Neural cell (in vitro differentiated cells): ENCODE results near the gene B9D1. TPM values are rescaled to one million over a fixed set of nuclear protein-coding genes. Genes with fewer than 3 reads are reported as not detected.

Experiments
- H2AFZ ChIP-seq: fragments of 200-600, 300-800 bp; sonication (generic), shearing (Covaris generic); 2 replicates; pipeline ENCODE4 v1.6.0; 2014; ENCODE audit warnings: low read depth, mild to moderate bottlenecking, antibody characterized with exemption, low read length, moderate library complexity
- H3F3A ChIP-seq: fragments of 200-600 bp; shearing (Covaris generic); 2 replicates; pipeline ENCODE4 v1.6.1; 2016; ENCODE audit warnings: mild to moderate bottlenecking, moderate library complexity, mixed read lengths, antibody characterized with exemption, low read length; ENCODE audit not compliant: insufficient read depth, poor library complexity, severe bottlenecking
- H3K27ac ChIP-seq: fragments of 200-600, 300-800 bp; sonication (generic), shearing (Covaris generic); 2 replicates; pipeline ENCODE4 v1.5.1; 2014; ENCODE audit warnings: mild to moderate bottlenecking, low read length, moderate library complexity
- H3K27me3 ChIP-seq: fragments of 300-800, 200-600 bp; sonication (generic), shearing (Covaris generic); 2 replicates; pipeline ENCODE4 v1.6.0; 2014; ENCODE audit warnings: mild to moderate bottlenecking, low read depth, low read length, moderate library complexity; ENCODE audit not compliant: insufficient read depth
- H3K36me3 ChIP-seq: fragments of 300-800, 200-600 bp; sonication (generic), shearing (Covaris generic); 2 replicates; pipeline ENCODE4 v1.5.1; 2014; ENCODE audit warnings: mild to moderate bottlenecking, antibody characterized with exemption, low read length, moderate library complexity; ENCODE audit not compliant: insufficient read depth
- H3K4me2 ChIP-seq: fragments of 300-800, 200-600 bp; sonication (generic), shearing (Covaris generic); 2 replicates; pipeline ENCODE4 v1.6.0; 2014; ENCODE audit warnings: mild to moderate bottlenecking, low read length
- H3K4me3 ChIP-seq: fragments of 300-800, 200-600 bp; sonication (generic), shearing (Covaris generic); 2 replicates; pipeline ENCODE4 v1.5.1; 2014; ENCODE audit warnings: mild to moderate bottlenecking, low read length, moderate library complexity
- H3K79me2 ChIP-seq: fragments of 200-600 bp; shearing (Covaris generic); replicated peaks from 2 replicates; pipeline ENCODE4 v1.6.0; 2014; ENCODE audit warnings: mild to moderate bottlenecking, low read length, moderate library complexity; ENCODE audit not compliant: insufficient read depth
- H3K9ac ChIP-seq: fragments of 300-800, 200-600 bp; sonication (generic), shearing (Covaris generic); 2 replicates; pipeline ENCODE4 v1.6.1; 2016; ENCODE audit warnings: mild to moderate bottlenecking, low read length, mixed read lengths
- H3K9me2 ChIP-seq: fragments of 200-600 bp; shearing (Covaris generic); 2 replicates; pipeline ENCODE4 v1.6.1; 2016; ENCODE audit warnings: mild to moderate bottlenecking, low read length, mixed read lengths; ENCODE audit not compliant: insufficient read depth
- H3K9me3 ChIP-seq: fragments of 200-600, 300-800 bp; sonication (generic), shearing (Covaris generic); 2 replicates; pipeline ENCODE4 v1.6.1; 2016; ENCODE audit warnings: mild to moderate bottlenecking, mixed run types, low read length, moderate library complexity, mixed read lengths
- H4K20me1 ChIP-seq: fragments of 200-600 bp; shearing (Covaris generic); 2 replicates; pipeline ENCODE4 v1.6.1; 2016; ENCODE audit warnings: mild to moderate bottlenecking, mixed run types; ENCODE audit not compliant: insufficient read depth
- CTCF ChIP-seq: fragments of 450-650 bp; IDR thresholded peaks from 2 replicates; pipeline ENCODE4 v1.5.1; 2014; ENCODE audit warnings: antibody characterized with exemption, mild to moderate bottlenecking, moderate library complexity; ENCODE audit not compliant: poor library complexity, severe bottlenecking
- EP300 ChIP-seq: fragments of 450-650 bp; conservative IDR thresholded peaks from 2 replicates; pipeline ENCODE4 v1.6.1; 2014; ENCODE audit warnings: antibody characterized with exemption, mild to moderate bottlenecking, moderate library complexity; ENCODE audit not compliant: poor library complexity, severe bottlenecking
- EZH2 ChIP-seq: fragments of 200-600, 300-800 bp; shearing (Covaris generic), sonication (generic); IDR thresholded peaks from 2 replicates; pipeline ENCODE4 v1.6.1; 2014; ENCODE audit warnings: antibody characterized with exemption, low read length, borderline replicate concordance, mild to moderate bottlenecking; ENCODE audit not compliant: insufficient read depth, poor library complexity, severe bottlenecking
- MXI1 ChIP-seq: fragments of 450-650 bp; conservative IDR thresholded peaks from 2 replicates; pipeline ENCODE4 v1.6.1; 2014; ENCODE audit warnings: antibody characterized with exemption, mild to moderate bottlenecking; ENCODE audit not compliant: poor library complexity, severe bottlenecking
- POLR2AphosphoS5 ChIP-seq: IDR thresholded peaks from 2 replicates; pipeline ENCODE4 v1.6.1; 2012
- RAD21 ChIP-seq: fragments of 450-650 bp; conservative IDR thresholded peaks from 2 replicates; pipeline ENCODE4 v1.6.1; 2014; ENCODE audit warnings: antibody characterized with exemption, mild to moderate bottlenecking, moderate library complexity
- REST ChIP-seq: IDR thresholded peaks from 2 replicates; pipeline ENCODE4 v1.6.1; 2012; ENCODE audit warnings: borderline replicate concordance
- SMC3 ChIP-seq: fragments of 450-650 bp; conservative IDR thresholded peaks from 2 replicates; pipeline ENCODE4 v1.6.1; 2014; ENCODE audit warnings: antibody characterized with exemption, mild to moderate bottlenecking, moderate library complexity; ENCODE audit not compliant: poor library complexity
- TAF1 ChIP-seq: IDR thresholded peaks from 2 replicates; pipeline ENCODE4 v1.6.1; 2012; ENCODE audit warnings: low read depth
- polyA plus RNA-seq: library from polyadenylated mRNA; depleted of rRNA; stranded (reverse); fragments of >200 nt; gene quantifications from 2 replicates; pipeline ENCODE4 v1.2.3, GENCODE V29; 2014

Gene B9D1
- polyA plus RNA-seq, 1 donor from 2014 or later = 32.0 TPM

DNA sequence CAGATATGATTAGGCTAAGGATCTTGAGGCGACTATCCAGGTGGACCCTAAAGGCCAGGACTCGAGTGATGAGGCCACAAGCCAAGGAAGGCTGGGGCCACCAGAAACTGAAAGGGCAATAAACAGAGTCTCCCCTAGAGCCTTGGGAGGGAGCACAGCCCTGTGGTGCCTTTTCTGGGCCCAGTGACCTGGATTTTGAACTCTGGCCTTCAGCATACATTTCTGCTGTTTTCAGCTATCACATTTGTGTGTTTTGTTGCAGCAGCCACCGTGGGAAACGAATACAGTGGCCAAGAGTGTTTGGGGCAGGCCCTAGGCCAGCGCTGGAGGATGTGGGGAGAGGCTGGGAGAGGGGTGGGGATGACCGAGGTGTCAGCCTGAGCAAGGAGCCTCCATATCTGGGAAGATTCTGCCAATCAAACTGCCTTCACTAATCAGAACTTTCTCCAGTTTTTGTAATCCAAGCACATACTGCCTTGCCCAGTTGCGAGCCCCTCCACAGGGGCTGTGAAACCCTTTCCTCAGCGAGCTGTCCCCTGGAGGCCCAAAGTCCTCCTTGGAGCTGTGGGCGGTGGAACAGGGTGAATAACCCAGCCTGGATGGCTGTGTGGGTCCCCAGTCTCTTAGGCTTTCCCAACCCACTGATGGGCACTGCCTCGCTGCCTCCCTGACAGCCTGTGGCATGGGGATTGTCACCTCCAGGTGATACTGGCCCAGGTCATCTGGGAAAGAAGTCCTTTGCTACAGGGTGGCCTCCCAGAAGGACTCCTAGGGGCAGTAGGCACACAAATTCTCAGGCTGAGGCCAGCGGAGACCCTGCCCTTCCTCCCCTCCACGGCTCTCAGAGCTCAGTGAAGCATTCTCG is 16.8 kb downstream of the B9D1 start:
- no peaks in the 10 kb centered on the region for H4K20me1 ChIP-seq
- H2AFZ ChIP-seq = no peak overlapping the region
- H3K4me2 ChIP-seq = no peak overlapping the region
- no peak for TF ChIP-seq RAD21
- TF ChIP-seq EP300 = no peak
- no peak for TF ChIP-seq MXI1
- TF ChIP-seq REST = no peak
- TF ChIP-seq TAF1 = no peak
- TF ChIP-seq CTCF = no peak
- TF ChIP-seq POLR2AphosphoS5 = peak; percentile 4
- no peak for TF ChIP-seq SMC3
- H3K4me3 ChIP-seq = no peak overlapping the region
- no peaks in the 10 kb centered on the region for H3K79me2 ChIP-seq
- H3F3A ChIP-seq = no peaks in the 10 kb centered on the region
- H3K9me2 ChIP-seq = no peaks in the 10 kb centered on the region
- no peak overlapping the region for H3K27ac ChIP-seq
- no peak overlapping the region for H3K9ac ChIP-seq
- no peaks in the 10 kb centered on the region for H3K36me3 ChIP-seq
- no peaks in the 10 kb centered on the region for H3K27me3 ChIP-seq
- H3K9me3 ChIP-seq = no peaks in the 10 kb centered on the region

DNA sequence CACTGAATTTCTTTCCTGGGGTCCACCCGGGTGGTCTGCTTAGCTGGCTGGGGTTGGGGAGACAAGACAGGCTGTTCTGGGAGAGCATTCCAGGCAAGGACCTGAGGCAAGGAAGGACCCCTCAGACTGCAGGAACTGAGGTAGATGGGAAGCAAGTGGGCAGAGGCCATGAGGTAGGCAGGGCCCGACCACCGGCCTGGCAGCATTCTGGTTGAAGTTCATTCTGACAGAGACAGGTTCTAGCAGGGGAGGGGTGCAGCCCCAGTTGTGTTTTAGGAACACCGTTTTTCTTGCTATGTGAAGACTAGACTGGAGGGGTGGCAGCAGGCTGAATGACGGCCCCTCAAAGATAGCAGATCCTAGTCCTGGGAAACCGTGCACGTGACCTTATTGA is 17.5 kb downstream of the B9D1 start:
- Histone ChIP-seq H3K36me3 (no peaks in the 10 kb centered on the region), H3K9me2 (no peaks in the 10 kb centered on the region), H3K79me2 (no peaks in the 10 kb centered on the region), H3K9me3 (no peaks in the 10 kb centered on the region), H3K4me3 (no peak overlapping the region), H3K27ac (no peak overlapping the region), H2AFZ (no peak overlapping the region), H3K27me3 (no peaks in the 10 kb centered on the region), H3K9ac (no peak overlapping the region), H3K4me2 (no peak overlapping the region), H3F3A (no peaks in the 10 kb centered on the region), H4K20me1 (no peaks in the 10 kb centered on the region)
- no peak for TF ChIP-seq POLR2AphosphoS5
- no peak for TF ChIP-seq SMC3
- no peak for TF ChIP-seq MXI1
- TF ChIP-seq RAD21 = no peak
- no peak for TF ChIP-seq EP300
- no peak for TF ChIP-seq EZH2
- TF ChIP-seq CTCF = no peak
- TF ChIP-seq REST = no peak
- no peak for TF ChIP-seq TAF1
